Neural cell (in vitro differentiated cells): ENCODE measurements around the gene KRT3. TPM values are rescaled to one million over a fixed set of nuclear protein-coding genes. Genes with fewer than 3 reads are reported as not detected.

Experiments used
- H2AFZ ChIP-seq: fragments of 200-600, 300-800 bp; sonication (generic), shearing (Covaris generic); 2 replicates; pipeline ENCODE4 v1.6.0; 2014; ENCODE audit warnings: low read depth, mild to moderate bottlenecking, antibody characterized with exemption, low read length, moderate library complexity
- H3F3A ChIP-seq: fragments of 200-600 bp; shearing (Covaris generic); 2 replicates; pipeline ENCODE4 v1.6.1; 2016; ENCODE audit warnings: mild to moderate bottlenecking, moderate library complexity, mixed read lengths, antibody characterized with exemption, low read length; ENCODE audit not compliant: insufficient read depth, poor library complexity, severe bottlenecking
- H3K27ac ChIP-seq: fragments of 200-600, 300-800 bp; sonication (generic), shearing (Covaris generic); 2 replicates; pipeline ENCODE4 v1.5.1; 2014; ENCODE audit warnings: mild to moderate bottlenecking, low read length, moderate library complexity
- H3K27me3 ChIP-seq: fragments of 300-800, 200-600 bp; sonication (generic), shearing (Covaris generic); 2 replicates; pipeline ENCODE4 v1.6.0; 2014; ENCODE audit warnings: mild to moderate bottlenecking, low read depth, low read length, moderate library complexity; ENCODE audit not compliant: insufficient read depth
- H3K36me3 ChIP-seq: fragments of 300-800, 200-600 bp; sonication (generic), shearing (Covaris generic); 2 replicates; pipeline ENCODE4 v1.5.1; 2014; ENCODE audit warnings: mild to moderate bottlenecking, antibody characterized with exemption, low read length, moderate library complexity; ENCODE audit not compliant: insufficient read depth
- H3K4me2 ChIP-seq: fragments of 300-800, 200-600 bp; sonication (generic), shearing (Covaris generic); 2 replicates; pipeline ENCODE4 v1.6.0; 2014; ENCODE audit warnings: mild to moderate bottlenecking, low read length
- H3K4me3 ChIP-seq: fragments of 300-800, 200-600 bp; sonication (generic), shearing (Covaris generic); 2 replicates; pipeline ENCODE4 v1.5.1; 2014; ENCODE audit warnings: mild to moderate bottlenecking, low read length, moderate library complexity
- H3K79me2 ChIP-seq: fragments of 200-600 bp; shearing (Covaris generic); replicated peaks from 2 replicates; pipeline ENCODE4 v1.6.0; 2014; ENCODE audit warnings: mild to moderate bottlenecking, low read length, moderate library complexity; ENCODE audit not compliant: insufficient read depth
- H3K9ac ChIP-seq: fragments of 300-800, 200-600 bp; sonication (generic), shearing (Covaris generic); 2 replicates; pipeline ENCODE4 v1.6.1; 2016; ENCODE audit warnings: mild to moderate bottlenecking, low read length, mixed read lengths
- H3K9me2 ChIP-seq: fragments of 200-600 bp; shearing (Covaris generic); 2 replicates; pipeline ENCODE4 v1.6.1; 2016; ENCODE audit warnings: mild to moderate bottlenecking, low read length, mixed read lengths; ENCODE audit not compliant: insufficient read depth
- H3K9me3 ChIP-seq: fragments of 200-600, 300-800 bp; sonication (generic), shearing (Covaris generic); 2 replicates; pipeline ENCODE4 v1.6.1; 2016; ENCODE audit warnings: mild to moderate bottlenecking, mixed run types, low read length, moderate library complexity, mixed read lengths
- H4K20me1 ChIP-seq: fragments of 200-600 bp; shearing (Covaris generic); 2 replicates; pipeline ENCODE4 v1.6.1; 2016; ENCODE audit warnings: mild to moderate bottlenecking, mixed run types; ENCODE audit not compliant: insufficient read depth
- EP300 ChIP-seq: fragments of 450-650 bp; conservative IDR thresholded peaks from 2 replicates; pipeline ENCODE4 v1.6.1; 2014; ENCODE audit warnings: antibody characterized with exemption, mild to moderate bottlenecking, moderate library complexity; ENCODE audit not compliant: poor library complexity, severe bottlenecking
- EZH2 ChIP-seq: fragments of 200-600, 300-800 bp; shearing (Covaris generic), sonication (generic); IDR thresholded peaks from 2 replicates; pipeline ENCODE4 v1.6.1; 2014; ENCODE audit warnings: antibody characterized with exemption, low read length, borderline replicate concordance, mild to moderate bottlenecking; ENCODE audit not compliant: insufficient read depth, poor library complexity, severe bottlenecking
- MXI1 ChIP-seq: fragments of 450-650 bp; conservative IDR thresholded peaks from 2 replicates; pipeline ENCODE4 v1.6.1; 2014; ENCODE audit warnings: antibody characterized with exemption, mild to moderate bottlenecking; ENCODE audit not compliant: poor library complexity, severe bottlenecking
- POLR2AphosphoS5 ChIP-seq: IDR thresholded peaks from 2 replicates; pipeline ENCODE4 v1.6.1; 2012
- RAD21 ChIP-seq: fragments of 450-650 bp; conservative IDR thresholded peaks from 2 replicates; pipeline ENCODE4 v1.6.1; 2014; ENCODE audit warnings: antibody characterized with exemption, mild to moderate bottlenecking, moderate library complexity
- SMC3 ChIP-seq: fragments of 450-650 bp; conservative IDR thresholded peaks from 2 replicates; pipeline ENCODE4 v1.6.1; 2014; ENCODE audit warnings: antibody characterized with exemption, mild to moderate bottlenecking, moderate library complexity; ENCODE audit not compliant: poor library complexity
- TAF1 ChIP-seq: IDR thresholded peaks from 2 replicates; pipeline ENCODE4 v1.6.1; 2012; ENCODE audit warnings: low read depth
- polyA plus RNA-seq: library from polyadenylated mRNA; depleted of rRNA; stranded (reverse); fragments of >200 nt; gene quantifications from 2 replicates; pipeline ENCODE4 v1.2.3, GENCODE V29; 2014
- TF ChIP-seq, protein P1 (sequence below): IDR thresholded peaks from 2 replicates; pipeline ENCODE4 v1.6.1; 2012; ENCODE audit warnings: borderline replicate concordance
- TF ChIP-seq, protein P2 (sequence below): fragments of 450-650 bp; IDR thresholded peaks from 2 replicates; pipeline ENCODE4 v1.5.1; 2014; ENCODE audit warnings: antibody characterized with exemption, mild to moderate bottlenecking, moderate library complexity; ENCODE audit not compliant: poor library complexity, severe bottlenecking

KRT3 gene
- polyA plus RNA-seq, 1 donor from 2014 or later, result not detected

DNA sequence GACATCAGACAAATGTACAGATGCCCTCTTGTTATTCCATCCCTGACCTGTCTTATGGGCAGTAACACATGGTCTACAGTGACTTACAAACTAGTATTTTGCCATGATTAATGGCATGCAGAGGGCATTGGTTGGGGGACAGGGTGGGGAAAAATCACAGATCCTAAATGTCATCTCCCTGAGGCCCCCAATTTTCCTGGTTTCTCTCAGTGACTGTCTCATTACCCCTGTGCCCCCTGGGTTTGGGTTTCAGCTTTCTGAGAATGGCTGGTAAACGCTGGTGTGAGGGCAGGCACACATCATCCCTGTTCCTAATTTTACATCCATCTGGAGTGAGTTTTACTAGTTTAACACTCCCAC, 28.9 kb downstream of the KRT3 start:
- no peak overlapping the region for H3K4me2 ChIP-seq
- TF ChIP-seq POLR2AphosphoS5 (no peak), SMC3 (no peak), EZH2 (no peak), TAF1 (no peak), MXI1 (no peak), EP300 (no peak), RAD21 (no peak)
- TF ChIP-seq, protein P1, sequence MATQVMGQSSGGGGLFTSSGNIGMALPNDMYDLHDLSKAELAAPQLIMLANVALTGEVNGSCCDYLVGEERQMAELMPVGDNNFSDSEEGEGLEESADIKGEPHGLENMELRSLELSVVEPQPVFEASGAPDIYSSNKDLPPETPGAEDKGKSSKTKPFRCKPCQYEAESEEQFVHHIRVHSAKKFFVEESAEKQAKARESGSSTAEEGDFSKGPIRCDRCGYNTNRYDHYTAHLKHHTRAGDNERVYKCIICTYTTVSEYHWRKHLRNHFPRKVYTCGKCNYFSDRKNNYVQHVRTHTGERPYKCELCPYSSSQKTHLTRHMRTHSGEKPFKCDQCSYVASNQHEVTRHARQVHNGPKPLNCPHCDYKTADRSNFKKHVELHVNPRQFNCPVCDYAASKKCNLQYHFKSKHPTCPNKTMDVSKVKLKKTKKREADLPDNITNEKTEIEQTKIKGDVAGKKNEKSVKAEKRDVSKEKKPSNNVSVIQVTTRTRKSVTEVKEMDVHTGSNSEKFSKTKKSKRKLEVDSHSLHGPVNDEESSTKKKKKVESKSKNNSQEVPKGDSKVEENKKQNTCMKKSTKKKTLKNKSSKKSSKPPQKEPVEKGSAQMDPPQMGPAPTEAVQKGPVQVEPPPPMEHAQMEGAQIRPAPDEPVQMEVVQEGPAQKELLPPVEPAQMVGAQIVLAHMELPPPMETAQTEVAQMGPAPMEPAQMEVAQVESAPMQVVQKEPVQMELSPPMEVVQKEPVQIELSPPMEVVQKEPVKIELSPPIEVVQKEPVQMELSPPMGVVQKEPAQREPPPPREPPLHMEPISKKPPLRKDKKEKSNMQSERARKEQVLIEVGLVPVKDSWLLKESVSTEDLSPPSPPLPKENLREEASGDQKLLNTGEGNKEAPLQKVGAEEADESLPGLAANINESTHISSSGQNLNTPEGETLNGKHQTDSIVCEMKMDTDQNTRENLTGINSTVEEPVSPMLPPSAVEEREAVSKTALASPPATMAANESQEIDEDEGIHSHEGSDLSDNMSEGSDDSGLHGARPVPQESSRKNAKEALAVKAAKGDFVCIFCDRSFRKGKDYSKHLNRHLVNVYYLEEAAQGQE, result no peak
- TF ChIP-seq, protein P2, sequence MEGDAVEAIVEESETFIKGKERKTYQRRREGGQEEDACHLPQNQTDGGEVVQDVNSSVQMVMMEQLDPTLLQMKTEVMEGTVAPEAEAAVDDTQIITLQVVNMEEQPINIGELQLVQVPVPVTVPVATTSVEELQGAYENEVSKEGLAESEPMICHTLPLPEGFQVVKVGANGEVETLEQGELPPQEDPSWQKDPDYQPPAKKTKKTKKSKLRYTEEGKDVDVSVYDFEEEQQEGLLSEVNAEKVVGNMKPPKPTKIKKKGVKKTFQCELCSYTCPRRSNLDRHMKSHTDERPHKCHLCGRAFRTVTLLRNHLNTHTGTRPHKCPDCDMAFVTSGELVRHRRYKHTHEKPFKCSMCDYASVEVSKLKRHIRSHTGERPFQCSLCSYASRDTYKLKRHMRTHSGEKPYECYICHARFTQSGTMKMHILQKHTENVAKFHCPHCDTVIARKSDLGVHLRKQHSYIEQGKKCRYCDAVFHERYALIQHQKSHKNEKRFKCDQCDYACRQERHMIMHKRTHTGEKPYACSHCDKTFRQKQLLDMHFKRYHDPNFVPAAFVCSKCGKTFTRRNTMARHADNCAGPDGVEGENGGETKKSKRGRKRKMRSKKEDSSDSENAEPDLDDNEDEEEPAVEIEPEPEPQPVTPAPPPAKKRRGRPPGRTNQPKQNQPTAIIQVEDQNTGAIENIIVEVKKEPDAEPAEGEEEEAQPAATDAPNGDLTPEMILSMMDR, result no peak
- no peaks in the 10 kb centered on the region for H3K27me3 ChIP-seq
- no peaks in the 10 kb centered on the region for H4K20me1 ChIP-seq
- H3K9me3 ChIP-seq, result no peaks in the 10 kb centered on the region
- H2AFZ ChIP-seq, result no peak overlapping the region
- no peaks in the 10 kb centered on the region for H3K9me2 ChIP-seq
- H3K79me2 ChIP-seq, result no peaks in the 10 kb centered on the region
- H3K9ac ChIP-seq, result no peak overlapping the region
- H3K27ac ChIP-seq, result no peak overlapping the region
- no peaks in the 10 kb centered on the region for H3F3A ChIP-seq
- H3K4me3 ChIP-seq, result no peak overlapping the region
- no peaks in the 10 kb centered on the region for H3K36me3 ChIP-seq

DNA sequence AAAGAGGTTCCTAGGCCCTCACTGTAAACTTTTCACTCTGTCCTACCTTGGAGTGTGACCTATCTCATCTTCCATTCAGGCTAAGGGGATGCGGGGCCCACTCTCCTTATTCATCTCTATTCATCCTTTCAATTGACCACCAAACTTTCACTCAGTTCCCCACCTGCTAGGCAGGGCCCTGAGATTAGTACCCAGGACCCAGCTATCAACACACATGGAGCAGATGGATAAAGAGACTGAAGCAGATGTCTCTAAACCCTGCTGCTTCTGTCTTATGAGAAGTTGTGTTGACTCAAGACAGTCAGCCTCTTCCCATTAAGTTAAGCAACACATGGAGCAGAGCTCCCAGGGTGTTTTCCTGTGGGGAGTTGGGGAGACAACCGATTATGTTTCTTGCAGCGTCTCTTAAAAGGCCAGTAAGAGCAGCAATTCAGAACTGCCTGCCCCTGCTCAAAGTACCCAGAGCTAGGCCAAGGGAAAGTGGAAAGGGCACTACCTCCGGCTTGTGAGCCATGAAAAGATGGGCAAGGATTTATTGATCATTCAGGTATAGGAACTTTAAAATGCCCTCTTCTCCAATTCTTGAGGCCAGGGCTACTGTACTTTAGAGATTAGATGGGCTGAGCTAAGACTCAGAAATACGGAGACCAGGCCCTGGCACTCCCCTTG, 29.4 kb downstream of the KRT3 start:
- Histone ChIP-seq H3K36me3 (no peaks in the 10 kb centered on the region), H3K79me2 (no peaks in the 10 kb centered on the region), H3K9ac (no peak overlapping the region), H3F3A (no peaks in the 10 kb centered on the region), H3K27ac (no peak overlapping the region), H3K27me3 (no peaks in the 10 kb centered on the region), H2AFZ (no peak overlapping the region), H3K9me3 (no peaks in the 10 kb centered on the region), H3K4me3 (no peak overlapping the region), H4K20me1 (no peaks in the 10 kb centered on the region), H3K9me2 (no peaks in the 10 kb centered on the region), H3K4me2 (no peak overlapping the region)
- TF ChIP-seq, protein P2, result no peak
- TF ChIP-seq EP300 (no peak), EZH2 (no peak), RAD21 (no peak)
